K562 (cell line): ENCODE measurements around the gene ARMC2. TPM values are rescaled to one million over a fixed set of nuclear protein-coding genes. Genes with fewer than 3 reads are reported as not detected.

Experiments
- ATAC-seq: fragments of 200-7000 bp; cut with Tn5 transposase; 3 replicates; pipeline ENCODE4 v1.9.1; 2020; ENCODE audit warnings: moderate library complexity
- BruUV-seq: library from RNA; stranded (reverse); fragments of 400-500 nt; replicated peaks from 2 replicates; lab custom pipeline; 2021; lab: Mats Ljungman, UMichigan
- CTCF ChIA-PET: fragments of 300-600 bp; formaldehyde crosslinking; extraction: SDS; loops from one replicate; lab custom pipeline; 2021; ENCODE audit warnings: low intra/inter-chr PET ratio; lab: Yijun Ruan, JAX
- POLR2A ChIA-PET: fragments of 300-600, 350-650 bp; sonication (Branson Sonifier 250); formaldehyde crosslinking; extraction: SDS; loops from one replicate; lab custom pipeline; 2021; ENCODE audit warnings: antibody characterized with exemption, inconsistent platforms; lab: Yijun Ruan, JAX
- DNase-seq, 4 experiments: peaks; one replicate each; pipeline versions ENCODE4 v3.0.0 to v3.0.0-alpha.2; 2011 to 2018; ENCODE audit warnings: low spot score in 3 of 4, mixed read lengths in 3 of 4; ENCODE audit errors: extremely low read depth in 1 of 4
- FAIRE-seq: peaks from 2 replicates; lab custom pipeline; 2011; peaks lifted over from hg19 to GRCh38; lab: Jason Lieb, UNC
- H2AFZ ChIP-seq: 2 replicates; pipeline ENCODE4 v1.6.0; 2011; ENCODE audit warnings: low read depth, low read length, control low read depth, inconsistent platforms
- H3K27ac ChIP-seq: fragments of 200-600 bp; 3 replicates; pipeline ENCODE4 v1.8.0; 2011; ENCODE audit warnings: low read depth, mild to moderate bottlenecking, control low read depth, inconsistent platforms, low read length, moderate library complexity, mixed read lengths; ENCODE audit errors: extremely low read depth
- H3K27me3 ChIP-seq, 2 experiments: fragments of 300-600 bp in 1 of 2; 2 replicates in 1 of 2; 3 replicates in 1 of 2; pipeline versions ENCODE4 v1.6.0 to v1.8.0; 2011; ENCODE audit warnings: inconsistent platforms in 2 of 2, low read length in 2 of 2, mild to moderate bottlenecking in 1 of 2, mixed read lengths in 1 of 2, moderate library complexity in 1 of 2; ENCODE audit not compliant: control insufficient read depth in 2 of 2, insufficient read depth in 2 of 2
- H3K36me3 ChIP-seq: fragments of 300-600 bp; 3 replicates; pipeline ENCODE4 v1.8.0; 2011; ENCODE audit warnings: mild to moderate bottlenecking, low read length, inconsistent platforms; ENCODE audit not compliant: control insufficient read depth, insufficient read depth
- H3K4me1 ChIP-seq, 2 experiments: fragments of 200-600 bp in 1 of 2; replicated peaks in 1 of 2; 2 replicates in 1 of 2; 3 replicates in 1 of 2; pipeline versions ENCODE4 v1.5.1 to v1.8.0; 2011; ENCODE audit warnings: inconsistent platforms in 2 of 2, low read length in 2 of 2, mild to moderate bottlenecking in 1 of 2, mixed read lengths in 1 of 2, moderate library complexity in 1 of 2; ENCODE audit not compliant: control insufficient read depth in 2 of 2, insufficient read depth in 2 of 2
- H3K4me2 ChIP-seq: 2 replicates; pipeline ENCODE4 v1.6.1; 2011; ENCODE audit warnings: low read length, control low read depth, inconsistent platforms, mixed read lengths; ENCODE audit not compliant: insufficient read depth
- H3K4me3 ChIP-seq: fragments of 200-600 bp; sonication (generic), shearing (Covaris generic); 2 replicates; pipeline ENCODE4 v1.5.1; 2016; ENCODE audit warnings: control low read depth, inconsistent platforms
- H3K79me2 ChIP-seq: fragments of 200-600 bp; 3 replicates; pipeline ENCODE4 v1.8.0; 2011; ENCODE audit warnings: low read length, inconsistent platforms; ENCODE audit not compliant: control insufficient read depth, insufficient read depth
- H3K9ac ChIP-seq, 2 experiments: 2 replicates each; pipeline versions ENCODE4 v1.6.0 to v1.6.1; 2011; ENCODE audit warnings: low read depth in 2 of 2, low read length in 2 of 2, control low read depth in 1 of 2, inconsistent platforms in 1 of 2, mild to moderate bottlenecking in 1 of 2, mixed read lengths in 1 of 2; ENCODE audit not compliant: insufficient read depth in 1 of 2
- H3K9me1 ChIP-seq: one replicate; pipeline ENCODE4 v1.6.0; 2011; ENCODE audit warnings: inconsistent platforms, mild to moderate bottlenecking, low read length, moderate library complexity; ENCODE audit not compliant: control insufficient read depth, insufficient read depth
- H3K9me3 ChIP-seq: replicated peaks from 2 replicates; pipeline ENCODE4 v1.5.1; 2011; ENCODE audit warnings: low read depth, low read length, inconsistent platforms; ENCODE audit not compliant: control insufficient read depth, insufficient read depth
- H4K20me1 ChIP-seq: replicated peaks from 2 replicates; pipeline ENCODE4 v1.6.1; 2011; ENCODE audit warnings: low read length, inconsistent platforms, mixed read lengths; ENCODE audit not compliant: control insufficient read depth, insufficient read depth
- BRF1 ChIP-seq: IDR thresholded peaks from 3 replicates; pipeline ENCODE4 v1.6.1; 2011; ENCODE audit warnings: borderline replicate concordance, mild to moderate bottlenecking; ENCODE audit not compliant: insufficient read length; ENCODE audit errors: extremely low read depth
- CBFA2T3 ChIP-seq: fragments of 450-650 bp; IDR thresholded peaks from 2 replicates; pipeline ENCODE4 v1.6.1; 2017
- L3MBTL2 ChIP-seq: fragments of 450-650 bp; IDR thresholded peaks from 2 replicates; pipeline ENCODE4 v1.6.1; 2016; ENCODE audit warnings: mild to moderate bottlenecking, moderate library complexity
- NR2C1 ChIP-seq, 2 experiments: fragments of 450-650 bp; IDR thresholded peaks; 2 replicates each; pipeline ENCODE4 v1.6.1; 2017; ENCODE audit warnings: mild to moderate bottlenecking in 2 of 2, antibody characterized with exemption in 1 of 2, inconsistent platforms in 1 of 2, missing compliant biosample characterization in 1 of 2, missing genetic modification characterization in 1 of 2
- PURB ChIP-seq: sonication (generic); formaldehyde crosslinking; IDR thresholded peaks from 2 replicates; pipeline ENCODE4 v1.9.0; 2021; ENCODE audit warnings: low read depth, mild to moderate bottlenecking, missing genetic modification reagents
- STAT5A ChIP-seq: IDR thresholded peaks from 2 replicates; pipeline ENCODE4 v1.6.1; 2012; ENCODE audit warnings: low read length, inconsistent platforms, borderline replicate concordance
- ZBTB8A ChIP-seq: fragments of 450-650 bp; IDR thresholded peaks from 2 replicates; pipeline ENCODE4 v1.6.1; 2018; ENCODE audit warnings: mild to moderate bottlenecking, moderate library complexity; ENCODE audit not compliant: partially characterized antibody
- ZFPM2 ChIP-seq: fragments of 250-450 bp; sonication (Bioruptor Pico); IDR thresholded peaks from 2 replicates; pipeline ENCODE4 v1.5.1; 2022; ENCODE audit warnings: mild to moderate bottlenecking
- ZZZ3 ChIP-seq: fragments of 450-650 bp; IDR thresholded peaks from 2 replicates; pipeline ENCODE4 v1.6.1; 2016; ENCODE audit warnings: antibody characterized with exemption, mild to moderate bottlenecking, moderate library complexity
- WGBS: fragments of 100-300 bp; shearing (Covaris generic); methylation state at CpG from one replicate; pipeline ENCODE4 v1.1.6; 2016; ENCODE audit warnings: low coverage, mixed read lengths; ENCODE audit not compliant: insufficient coverage; ENCODE audit errors: missing lambda C conversion rate; 5-methylcytosine and 5-hydroxymethylcytosine counted together
- in situ Hi-C: fragments of 300-500 bp; cut with MboI; formaldehyde crosslinking; loops from 4 replicates; pipeline ENCODE4 v1.15.0; 2018; ENCODE audit warnings: inconsistent platforms, mixed read lengths
- intact Hi-C: fragments of 100-400 bp; cut with micrococcal nuclease; formaldehyde crosslinking; loops from 2 replicates; pipeline ENCODE4 v1.14.2; 2022
- polyA plus RNA-seq, 8 experiments: library from polyadenylated mRNA; depleted of rRNA in 4 of 8; stranded (reverse) in 5 of 8; unstranded in 3 of 8; fragments of >200 nt; fragmentation: Nextera tagmentation in 2 of 8; fragmentation: Illumina TruSeq in 1 of 8; extraction: Ambion mirVana in 2 of 8; extraction: Trizol in 1 of 8; gene quantifications; 2 replicates each; pipeline versions ENCODE4 v1.2.1 to v1.2.3, GENCODE V29; 2011 to 2014; ENCODE audit warnings: inconsistent platforms in 1 of 8, missing spikeins in 1 of 8
- total RNA-seq, 7 experiments: library from RNA; depleted of rRNA in 6 of 7; stranded (reverse); fragments of >200 nt in 6 of 7; fragmentation: Illumina TruSeq in 2 of 7; extraction: Trizol in 2 of 7; gene quantifications; 2 replicates each; pipeline versions ENCODE4 v1.2.1 to v1.2.3, GENCODE V29; 2011 to 2021; ENCODE audit warnings: low replicate concordance in 1 of 7
- TF ChIP-seq, protein P1 (sequence below): IDR thresholded peaks from 3 replicates; pipeline ENCODE4 v1.6.1; 2011; ENCODE audit warnings: borderline replicate concordance, mild to moderate bottlenecking; ENCODE audit not compliant: insufficient read length, insufficient read depth
- TF ChIP-seq, protein P2 (sequence below): IDR thresholded peaks from 2 replicates; pipeline ENCODE4 v1.6.1; 2011; ENCODE audit not compliant: insufficient read length; ENCODE audit errors: extremely low read depth
- TF ChIP-seq, protein P3 (sequence below), 3 experiments: fragments of 200-800 bp in 1 of 3; sonication (Bioruptor generic) in 1 of 3; sonication (generic) in 1 of 3; formaldehyde crosslinking in 1 of 3; IDR thresholded peaks; 2 replicates each; pipeline versions ENCODE4 v1.6.1 to v1.8.0; 2016 to 2022; ENCODE audit warnings: mild to moderate bottlenecking in 2 of 3, missing compliant biosample characterization in 2 of 3, missing genetic modification characterization in 2 of 3, missing genetic modification reagents in 1 of 3
- TF ChIP-seq, protein P4 (sequence below): fragments of 450-650 bp; formaldehyde crosslinking; IDR thresholded peaks from 2 replicates; pipeline ENCODE4 v1.4.0; 2020; ENCODE audit warnings: mild to moderate bottlenecking, moderate library complexity

ARMC2 gene
- total and polyA plus RNA-seq, 9 of the 15 experiments (the other 6 are each of a cell fraction or from before 2014, with no cell fraction given) = 0.14 to 3.0 (median 0.82) TPM

DNA sequence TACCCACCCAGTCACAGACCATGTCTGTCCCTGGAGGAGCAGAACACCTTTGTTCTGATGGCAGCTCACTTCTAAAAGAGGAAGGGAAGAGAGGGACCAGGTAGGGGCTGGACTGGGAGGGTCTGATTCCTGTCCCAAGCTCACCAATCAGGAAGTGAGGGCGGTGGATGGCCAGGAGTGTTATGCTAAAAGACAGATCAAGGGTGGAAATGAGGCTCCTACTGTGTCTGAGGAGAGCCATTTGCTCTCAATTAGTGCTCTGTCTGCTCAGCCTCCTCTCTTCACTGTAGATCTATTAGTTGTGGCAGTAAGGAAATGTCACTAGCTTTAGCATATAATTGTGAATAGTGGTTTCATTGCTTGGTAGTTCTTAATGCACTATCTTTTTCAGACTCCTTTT, 72.5 kb downstream of the ARMC2 start:
- no peaks in the 10 kb centered on the region for H3K36me3 ChIP-seq
- 0% methylated on average over 1 of the region's 1 CpG for WGBS
- ChIA-PET CTCF (no interaction called here), POLR2A (interaction anchor here (0.6 to 1.8 kb wide), 2 partner anchors 12 to 28 kb away, joined by 3 to 4 read pairs; no protein-coding TSS in a partner anchor)
- H3K4me3 ChIP-seq = no peak overlapping the region
- ATAC-seq = no peak
- no peak overlapping the region for H3K4me2 ChIP-seq
- no peak overlapping the region for H2AFZ ChIP-seq
- H3K9me3 ChIP-seq = no peaks in the 10 kb centered on the region
- no peak for FAIRE-seq
- H3K9me1 ChIP-seq = no peaks in the 10 kb centered on the region
- no peak overlapping the region for H3K27ac ChIP-seq
- no peaks in the 10 kb centered on the region; a peak in 1 of 5 replicates for H3K4me1 ChIP-seq
- in situ Hi-C loops = loop anchor here (25.0 kb wide), 1 partner anchor 142 kb away; no protein-coding TSS in a partner anchor
- no peak overlapping the region for H3K9ac ChIP-seq
- TF ChIP-seq PURB (CRISPR knock-in tag) (no peak), ZZZ3 (no peak), ZBTB8A (no peak), STAT5A (no peak), CBFA2T3 (no peak), L3MBTL2 (no peak), NR2C1 (IDR thresholded peaks at IDR 0.05) (no peak), NR2C1 (tag; IDR thresholded peaks at IDR 0.05) (no peak), BRF1 (no peak), ZFPM2 (CRISPR knock-in tag) (no peak)
- TF ChIP-seq, protein P1, sequence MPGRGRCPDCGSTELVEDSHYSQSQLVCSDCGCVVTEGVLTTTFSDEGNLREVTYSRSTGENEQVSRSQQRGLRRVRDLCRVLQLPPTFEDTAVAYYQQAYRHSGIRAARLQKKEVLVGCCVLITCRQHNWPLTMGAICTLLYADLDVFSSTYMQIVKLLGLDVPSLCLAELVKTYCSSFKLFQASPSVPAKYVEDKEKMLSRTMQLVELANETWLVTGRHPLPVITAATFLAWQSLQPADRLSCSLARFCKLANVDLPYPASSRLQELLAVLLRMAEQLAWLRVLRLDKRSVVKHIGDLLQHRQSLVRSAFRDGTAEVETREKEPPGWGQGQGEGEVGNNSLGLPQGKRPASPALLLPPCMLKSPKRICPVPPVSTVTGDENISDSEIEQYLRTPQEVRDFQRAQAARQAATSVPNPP = no peak
- TF ChIP-seq, protein P2, sequence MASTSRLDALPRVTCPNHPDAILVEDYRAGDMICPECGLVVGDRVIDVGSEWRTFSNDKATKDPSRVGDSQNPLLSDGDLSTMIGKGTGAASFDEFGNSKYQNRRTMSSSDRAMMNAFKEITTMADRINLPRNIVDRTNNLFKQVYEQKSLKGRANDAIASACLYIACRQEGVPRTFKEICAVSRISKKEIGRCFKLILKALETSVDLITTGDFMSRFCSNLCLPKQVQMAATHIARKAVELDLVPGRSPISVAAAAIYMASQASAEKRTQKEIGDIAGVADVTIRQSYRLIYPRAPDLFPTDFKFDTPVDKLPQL = no peak
- TF ChIP-seq, protein P3, sequence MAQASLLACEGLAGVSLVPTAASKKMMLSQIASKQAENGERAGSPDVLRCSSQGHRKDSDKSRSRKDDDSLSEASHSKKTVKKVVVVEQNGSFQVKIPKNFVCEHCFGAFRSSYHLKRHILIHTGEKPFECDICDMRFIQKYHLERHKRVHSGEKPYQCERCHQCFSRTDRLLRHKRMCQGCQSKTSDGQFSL (CRISPR knock-in tag; IDR thresholded peaks at IDR 0.05) = no peak
- TF ChIP-seq, protein P3 (tag; IDR thresholded peaks at IDR 0.05) = no peak
- TF ChIP-seq, protein P4, sequence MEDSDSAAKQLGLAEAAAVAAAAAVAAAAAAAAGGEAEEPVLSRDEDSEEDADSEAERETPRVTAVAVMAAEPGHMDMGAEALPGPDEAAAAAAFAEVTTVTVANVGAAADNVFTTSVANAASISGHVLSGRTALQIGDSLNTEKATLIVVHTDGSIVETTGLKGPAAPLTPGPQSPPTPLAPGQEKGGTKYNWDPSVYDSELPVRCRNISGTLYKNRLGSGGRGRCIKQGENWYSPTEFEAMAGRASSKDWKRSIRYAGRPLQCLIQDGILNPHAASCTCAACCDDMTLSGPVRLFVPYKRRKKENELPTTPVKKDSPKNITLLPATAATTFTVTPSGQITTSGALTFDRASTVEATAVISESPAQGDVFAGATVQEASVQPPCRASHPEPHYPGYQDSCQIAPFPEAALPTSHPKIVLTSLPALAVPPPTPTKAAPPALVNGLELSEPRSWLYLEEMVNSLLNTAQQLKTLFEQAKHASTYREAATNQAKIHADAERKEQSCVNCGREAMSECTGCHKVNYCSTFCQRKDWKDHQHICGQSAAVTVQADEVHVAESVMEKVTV = no peak
- peaks cover 7 to 38% of the 10 kb centered on the region in 2 experiments; a peak in 3 of 5 replicates for H3K27me3 ChIP-seq
- no peak for DNase-seq
- H4K20me1 ChIP-seq = no peaks in the 10 kb centered on the region
- intact Hi-C loops = no loop called here
- no peaks in the 10 kb centered on the region for H3K79me2 ChIP-seq
- no TSS peak for BruUV-seq
